ENCODE measurements around the gene PEAR1. TPM values are rescaled to one million over a fixed set of nuclear protein-coding genes. Genes with fewer than 3 reads are reported as not detected.

The PEAR1 gene
- polyA plus RNA-seq, 1 donor: 5.9 TPM

DNA sequence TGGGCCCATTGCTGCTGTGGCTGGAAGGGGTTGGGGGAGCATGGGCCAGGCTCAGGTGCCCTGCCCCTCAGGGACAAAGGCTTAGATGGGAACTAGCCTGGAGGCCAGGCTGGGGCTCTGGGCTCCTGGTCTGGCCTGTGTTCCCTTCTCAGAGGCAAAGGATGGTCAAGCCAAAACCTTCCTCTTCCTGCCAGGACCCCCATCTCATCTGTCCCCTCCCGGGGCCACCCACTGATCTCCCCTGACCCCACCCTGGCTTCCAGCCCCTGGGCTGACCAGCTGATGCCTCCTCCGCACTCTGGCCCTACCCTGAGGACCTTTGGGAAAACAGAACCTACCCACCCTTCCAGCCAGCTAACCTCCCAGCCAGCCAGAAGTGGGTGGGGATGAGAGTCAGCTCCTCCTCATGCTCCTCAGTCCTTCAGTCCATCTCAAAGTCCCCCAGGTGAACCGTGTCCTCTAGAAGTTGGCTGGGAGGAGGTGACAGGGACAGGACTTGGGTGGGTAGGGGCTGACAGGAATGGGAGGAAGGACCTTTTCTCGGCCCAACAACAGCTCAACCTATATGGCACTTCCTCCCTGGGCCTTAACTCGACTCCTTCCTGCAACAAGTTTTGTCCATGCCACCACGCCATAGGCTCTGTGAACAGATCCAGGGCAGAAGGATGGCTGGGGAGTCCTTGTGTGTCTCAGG is 7.5 kb downstream of the PEAR1 start:
- no peak overlapping the region for H3K27ac ChIP-seq (ENCODE audit: low read length)
- no peaks in the 10 kb centered on the region for H3K9me3 ChIP-seq (ENCODE audit: control insufficient read depth, low read depth, low read length)
- no peak overlapping the region for H3K4me3 ChIP-seq (ENCODE audit: low read length)
- H3K36me3 ChIP-seq (ENCODE audit: control insufficient read depth, insufficient read depth, low read length): no peaks in the 10 kb centered on the region
- WGBS (ENCODE audit: insufficient coverage, low lambda C conversion rate): no CpG with 5 or more reads among the region's 6 CpGs
- H3K27me3 ChIP-seq (ENCODE audit: control insufficient read depth, insufficient read depth, low read length): peaks cover 51% of the 10 kb centered on the region
- H3K4me1 ChIP-seq (ENCODE audit: control insufficient read depth, insufficient read depth, low read length): peaks cover 14% of the 10 kb centered on the region
- no peak for DNase-seq

DNA sequence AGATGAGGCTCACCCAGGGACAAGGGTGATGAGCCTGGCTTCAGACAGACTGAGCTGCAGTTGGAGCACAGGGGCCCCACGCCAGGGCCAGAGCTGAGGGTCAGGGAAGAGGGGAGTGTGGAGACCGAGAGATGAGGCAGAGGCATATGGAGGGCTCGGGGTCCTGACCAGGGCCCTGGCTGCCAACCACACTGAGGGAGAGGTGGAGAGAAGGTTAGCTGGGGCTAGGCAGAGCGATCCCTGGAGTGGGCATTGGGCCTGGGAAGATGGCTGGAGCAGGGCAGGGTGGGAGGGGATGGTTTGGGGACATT is 8.0 kb downstream of the PEAR1 start:
- Histone ChIP-seq H3K27me3 (ENCODE audit: control insufficient read depth, insufficient read depth, low read length) (peaks cover 51% of the 10 kb centered on the region), H3K36me3 (ENCODE audit: control insufficient read depth, insufficient read depth, low read length) (no peaks in the 10 kb centered on the region), H3K4me1 (ENCODE audit: control insufficient read depth, insufficient read depth, low read length) (peaks cover 11% of the 10 kb centered on the region), H3K27ac (ENCODE audit: low read length) (no peak overlapping the region), H3K9me3 (ENCODE audit: control insufficient read depth, low read depth, low read length) (no peaks in the 10 kb centered on the region), H3K4me3 (ENCODE audit: low read length) (no peak overlapping the region)
- no peak for DNase-seq
- WGBS (ENCODE audit: insufficient coverage, low lambda C conversion rate): no CpG with 5 or more reads among the region's 4 CpGs

- no CpG with 5 or more reads among the region's 23 CpGs for WGBS (ENCODE audit: insufficient coverage, low lambda C conversion rate)
- H3K27ac ChIP-seq (ENCODE audit: low read length): no peak overlapping the region
- peaks cover 51% of the 10 kb centered on the region for H3K27me3 ChIP-seq (ENCODE audit: control insufficient read depth, insufficient read depth, low read length)
These were observed 8.7 kb downstream of the PEAR1 start for GRCh38 chr1:156901966-156902915.

DNA sequence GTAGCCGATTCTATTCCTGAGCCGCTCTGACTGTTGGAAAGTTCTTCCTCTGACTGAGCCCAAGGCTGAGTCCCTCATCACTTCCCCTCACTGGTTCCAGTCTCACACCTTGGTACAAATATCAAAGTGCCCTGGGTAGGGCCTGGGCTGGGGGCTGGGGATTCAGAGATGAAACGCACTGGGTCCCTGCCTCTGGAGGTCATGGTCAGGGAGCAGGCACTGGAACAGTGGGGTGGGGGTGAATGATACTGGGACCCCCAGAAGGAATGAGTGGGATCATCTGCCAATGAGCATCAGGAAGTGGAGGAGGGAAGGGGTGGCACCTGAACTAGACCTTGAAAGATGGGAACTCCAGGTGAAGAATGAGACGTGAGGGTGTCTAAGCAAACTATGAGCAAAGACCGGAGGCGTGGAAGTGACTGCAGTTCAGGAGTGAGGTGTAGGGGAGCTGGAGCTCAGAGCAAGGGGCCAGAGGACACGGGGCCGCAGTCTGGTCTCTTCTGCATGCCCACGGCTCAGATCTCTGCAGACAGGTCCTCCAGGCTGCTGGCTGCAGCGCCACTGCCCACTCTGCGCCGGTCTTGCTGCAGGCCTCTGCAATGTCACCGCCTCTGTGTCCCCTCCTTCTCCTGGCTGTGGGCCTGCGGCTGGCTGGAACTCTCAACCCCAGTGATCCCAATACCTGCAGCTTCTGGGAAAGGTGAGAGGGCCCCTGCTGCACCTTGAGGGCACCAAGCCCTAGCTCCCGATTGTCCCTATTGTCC is 10.0 kb downstream of the PEAR1 start:
- WGBS (ENCODE audit: insufficient coverage, low lambda C conversion rate): no CpG with 5 or more reads among the region's 15 CpGs
- Histone ChIP-seq H3K4me1 (ENCODE audit: control insufficient read depth, insufficient read depth, low read length) (peaks cover 4% of the 10 kb centered on the region), H3K4me3 (ENCODE audit: low read length) (no peak overlapping the region), H3K27me3 (ENCODE audit: control insufficient read depth, insufficient read depth, low read length) (peaks cover 52% of the 10 kb centered on the region), H3K36me3 (ENCODE audit: control insufficient read depth, insufficient read depth, low read length) (no peaks in the 10 kb centered on the region), H3K9me3 (ENCODE audit: control insufficient read depth, low read depth, low read length) (peaks cover 6% of the 10 kb centered on the region), H3K27ac (ENCODE audit: low read length) (no peak overlapping the region)
- no peak for DNase-seq

More at GRCh38 chr1:156901966-156902915, 8.7 kb downstream of the PEAR1 start:
- no peak for DNase-seq
- Histone ChIP-seq H3K36me3 (ENCODE audit: control insufficient read depth, insufficient read depth, low read length) (no peaks in the 10 kb centered on the region), H3K4me3 (ENCODE audit: low read length) (no peak overlapping the region), H3K9me3 (ENCODE audit: control insufficient read depth, low read depth, low read length) (no peaks in the 10 kb centered on the region), H3K4me1 (ENCODE audit: control insufficient read depth, insufficient read depth, low read length) (peaks cover 10% of the 10 kb centered on the region)

DNA sequence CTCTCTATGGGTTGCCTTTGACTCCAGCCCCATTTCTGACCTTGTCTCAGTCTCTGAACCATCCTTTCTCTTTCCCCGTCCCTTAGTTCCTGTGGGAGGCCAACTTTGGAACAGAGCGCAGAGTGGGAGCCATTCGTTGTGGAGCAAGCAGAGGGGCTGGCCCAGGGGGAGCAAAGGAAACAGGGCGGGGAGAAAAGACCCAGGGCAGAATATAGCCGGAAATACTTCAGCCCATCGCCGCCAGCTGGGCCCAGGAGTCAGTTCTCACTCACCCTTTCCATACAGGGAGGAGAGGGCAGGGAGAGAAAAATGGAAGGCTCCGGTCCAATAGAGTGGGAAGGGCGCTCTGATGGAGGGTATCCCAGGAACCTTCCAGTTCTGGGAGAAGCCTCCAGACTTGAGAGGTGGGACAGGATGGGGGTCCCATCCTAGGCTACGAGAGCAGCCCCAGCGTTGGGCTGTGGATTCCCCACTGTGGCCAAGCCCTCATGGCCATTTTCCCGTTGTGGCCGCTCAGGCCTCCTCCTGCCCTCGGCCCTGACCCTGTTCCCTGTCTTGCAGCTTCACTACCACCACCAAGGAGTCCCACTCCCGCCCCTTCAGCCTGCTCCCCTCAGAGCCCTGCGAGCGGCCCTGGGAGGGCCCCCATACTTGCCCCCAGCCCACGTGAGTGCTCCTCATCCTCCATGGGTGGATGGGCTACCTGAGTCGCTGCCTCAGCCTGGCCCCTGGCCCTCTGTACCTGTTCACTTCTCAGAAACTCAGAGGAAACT is 10.9 kb downstream of the PEAR1 start:
- Histone ChIP-seq H3K36me3 (ENCODE audit: control insufficient read depth, insufficient read depth, low read length) (no peaks in the 10 kb centered on the region), H3K4me1 (ENCODE audit: control insufficient read depth, insufficient read depth, low read length) (no peaks in the 10 kb centered on the region), H3K4me3 (ENCODE audit: low read length) (no peak overlapping the region), H3K9me3 (ENCODE audit: control insufficient read depth, low read depth, low read length) (peaks cover 8% of the 10 kb centered on the region), H3K27ac (ENCODE audit: low read length) (no peak overlapping the region), H3K27me3 (ENCODE audit: control insufficient read depth, insufficient read depth, low read length) (peaks cover 55% of the 10 kb centered on the region)
- DNase-seq: no peak
- WGBS (ENCODE audit: insufficient coverage, low lambda C conversion rate): no CpG with 5 or more reads among the region's 19 CpGs

GRCh38 chr1:156905176-156905575 is 11.7 kb downstream of the PEAR1 start:
- no CpG with 5 or more reads among the region's 16 CpGs for WGBS (ENCODE audit: insufficient coverage, low lambda C conversion rate)
- Histone ChIP-seq H3K27ac (ENCODE audit: low read length) (no peak overlapping the region), H3K4me1 (ENCODE audit: control insufficient read depth, insufficient read depth, low read length) (no peaks in the 10 kb centered on the region), H3K27me3 (ENCODE audit: control insufficient read depth, insufficient read depth, low read length) (peaks cover 62% of the 10 kb centered on the region), H3K36me3 (ENCODE audit: control insufficient read depth, insufficient read depth, low read length) (no peaks in the 10 kb centered on the region), H3K9me3 (ENCODE audit: control insufficient read depth, low read depth, low read length) (peaks cover 8% of the 10 kb centered on the region), H3K4me3 (ENCODE audit: low read length) (no peak overlapping the region)
- DNase-seq: no peak

DNA sequence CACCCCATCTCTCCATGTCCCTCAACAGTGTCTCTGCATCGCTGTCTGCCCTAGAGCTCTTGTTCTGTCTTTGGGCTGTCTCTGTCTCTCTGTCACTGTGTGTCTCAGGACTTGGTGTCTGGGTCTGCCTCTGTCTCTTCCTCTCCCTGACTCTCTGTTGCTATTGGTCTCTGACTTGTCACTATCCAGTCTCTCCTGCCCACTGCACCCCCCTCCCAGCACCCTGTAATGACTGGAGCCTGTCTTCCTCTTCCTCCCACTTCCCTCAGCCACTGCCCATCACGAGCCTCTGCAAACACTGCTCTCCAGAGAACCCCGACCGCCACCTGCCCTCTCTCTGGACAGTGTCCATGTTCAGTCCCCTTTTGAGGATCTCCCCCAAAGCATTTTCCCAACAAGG is 12.1 kb downstream of the PEAR1 start:
- no peaks in the 10 kb centered on the region for H3K36me3 ChIP-seq (ENCODE audit: control insufficient read depth, insufficient read depth, low read length)
- no CpG with 5 or more reads among the region's 4 CpGs for WGBS (ENCODE audit: insufficient coverage, low lambda C conversion rate)
- peaks cover 3% of the 10 kb centered on the region for H3K4me1 ChIP-seq (ENCODE audit: control insufficient read depth, insufficient read depth, low read length)
- DNase-seq: no peak
- no peak overlapping the region for H3K4me3 ChIP-seq (ENCODE audit: low read length)
- H3K27ac ChIP-seq (ENCODE audit: low read length): no peak overlapping the region
- peaks cover 60% of the 10 kb centered on the region for H3K27me3 ChIP-seq (ENCODE audit: control insufficient read depth, insufficient read depth, low read length)
- peaks cover 8% of the 10 kb centered on the region for H3K9me3 ChIP-seq (ENCODE audit: control insufficient read depth, low read depth, low read length)

GRCh38 chr1:156906206-156906906 is 12.8 kb downstream of the PEAR1 start:
- Histone ChIP-seq H3K27me3 (ENCODE audit: control insufficient read depth, insufficient read depth, low read length) (peaks cover 56% of the 10 kb centered on the region), H3K4me3 (ENCODE audit: low read length) (no peak overlapping the region), H3K27ac (ENCODE audit: low read length) (no peak overlapping the region), H3K4me1 (ENCODE audit: control insufficient read depth, insufficient read depth, low read length) (peaks cover 5% of the 10 kb centered on the region), H3K36me3 (ENCODE audit: control insufficient read depth, insufficient read depth, low read length) (no peaks in the 10 kb centered on the region), H3K9me3 (ENCODE audit: control insufficient read depth, low read depth, low read length) (peaks cover 8% of the 10 kb centered on the region)
- WGBS (ENCODE audit: insufficient coverage, low lambda C conversion rate): no CpG with 5 or more reads among the region's 16 CpGs
- DNase-seq: no peak

GRCh38 chr1:156908541-156908940 is 15.0 kb downstream of the PEAR1 start:
- Histone ChIP-seq H3K27me3 (ENCODE audit: control insufficient read depth, insufficient read depth, low read length) (peaks cover 63% of the 10 kb centered on the region), H3K4me1 (ENCODE audit: control insufficient read depth, insufficient read depth, low read length) (peaks cover 11% of the 10 kb centered on the region), H3K27ac (ENCODE audit: low read length) (no peak overlapping the region), H3K4me3 (ENCODE audit: low read length) (no peak overlapping the region), H3K36me3 (ENCODE audit: control insufficient read depth, insufficient read depth, low read length) (no peaks in the 10 kb centered on the region), H3K9me3 (ENCODE audit: control insufficient read depth, low read depth, low read length) (peaks cover 8% of the 10 kb centered on the region)
- no peak for DNase-seq
- WGBS (ENCODE audit: insufficient coverage, low lambda C conversion rate): no CpG with 5 or more reads among the region's 29 CpGs
